Effector memory CD8-positive, alpha-beta T cell (primary cell): ENCODE measurements around the gene TRIM56.
"Not testable (repeated sequence)": the region's sequence is repeated elsewhere in the genome, so short reads cannot be mapped to it uniquely, and the experiment has no call there.

Experiments
- ATAC-seq: fragments of 150-1000 bp; cut with Tn5 transposase; replicated peaks from 2 replicates; pipeline ENCODE4 v1.10.0; 2021; ENCODE audit warnings: mild to moderate bottlenecking, moderate library complexity
- DNase-seq, 3 experiments: peaks; one replicate each; pipeline ENCODE4 v3.0.0; 2021
- H3K27ac Mint-ChIP-seq, 2 donors: one replicate each; pipeline ENCODE4 v1.8.0; 2022; ENCODE audit warnings: mild to moderate bottlenecking in 2 of 2, mixed read lengths in 2 of 2, moderate library complexity in 2 of 2
- H3K27me3 Mint-ChIP-seq, 2 donors: one replicate each; pipeline ENCODE4 v1.8.0; 2022; ENCODE audit warnings: mixed read lengths in 2 of 2
- H3K36me3 Mint-ChIP-seq: one replicate; pipeline ENCODE4 v1.8.0; 2022; ENCODE audit warnings: mild to moderate bottlenecking, moderate library complexity, mixed read lengths; ENCODE audit not compliant: insufficient read depth
- H3K4me1 Mint-ChIP-seq, 2 donors: one replicate each; pipeline ENCODE4 v1.8.0; 2022; ENCODE audit warnings: low read depth in 2 of 2, mixed read lengths in 2 of 2
- H3K4me3 Mint-ChIP-seq, 2 donors: one replicate each; pipeline ENCODE4 v1.8.0; 2022; ENCODE audit warnings: mild to moderate bottlenecking in 2 of 2, mixed read lengths in 2 of 2, moderate library complexity in 2 of 2
- H3K9me3 Mint-ChIP-seq, 2 donors: one replicate each; pipeline ENCODE4 v1.8.0; 2022; ENCODE audit warnings: mixed read lengths in 2 of 2

The TRIM56 gene

DNA sequence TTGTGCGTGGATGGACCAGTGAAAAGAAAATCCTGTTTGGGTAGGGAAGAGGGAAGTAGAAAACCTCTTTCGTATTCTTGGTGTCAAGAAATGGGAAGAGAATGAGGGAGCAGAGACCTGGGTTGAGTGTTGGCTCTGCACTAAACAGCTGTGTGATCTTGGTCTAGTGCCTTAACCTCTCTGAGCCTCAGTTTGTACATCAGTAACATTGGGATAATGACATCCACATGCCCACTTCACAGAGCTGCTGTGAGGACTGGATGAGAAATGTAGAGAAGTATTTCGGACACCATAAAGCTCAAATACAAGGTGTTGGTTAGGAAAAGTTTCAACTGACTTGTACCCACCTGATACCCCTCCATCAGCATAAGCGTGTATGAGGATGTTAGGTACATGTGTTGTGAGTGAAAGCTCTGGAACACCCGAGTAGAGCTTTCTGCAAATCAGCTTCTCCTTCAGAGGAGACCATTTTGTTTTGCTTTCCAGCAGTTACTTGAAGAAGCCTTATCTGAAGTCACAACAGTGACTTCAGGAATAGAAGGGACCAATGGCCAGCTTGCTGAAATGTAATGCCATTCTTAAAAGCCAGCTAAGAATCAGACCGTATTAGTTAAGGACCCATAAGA is 11.2 kb downstream of the TRIM56 start:
- DNase-seq (no peak), ATAC-seq (no peak)
- peaks cover 10 to 16% of the 10 kb centered on the region in 2 donors for H3K27me3 Mint-ChIP-seq
- H3K36me3 Mint-ChIP-seq = peaks cover 20% of the 10 kb centered on the region
- peaks cover 12 to 20% of the 10 kb centered on the region in 2 donors for H3K4me1 Mint-ChIP-seq
- no peak overlapping the region for H3K27ac Mint-ChIP-seq
- H3K9me3 Mint-ChIP-seq = no peaks in the 10 kb centered on the region
- H3K4me3 Mint-ChIP-seq = no peak overlapping the region

DNA sequence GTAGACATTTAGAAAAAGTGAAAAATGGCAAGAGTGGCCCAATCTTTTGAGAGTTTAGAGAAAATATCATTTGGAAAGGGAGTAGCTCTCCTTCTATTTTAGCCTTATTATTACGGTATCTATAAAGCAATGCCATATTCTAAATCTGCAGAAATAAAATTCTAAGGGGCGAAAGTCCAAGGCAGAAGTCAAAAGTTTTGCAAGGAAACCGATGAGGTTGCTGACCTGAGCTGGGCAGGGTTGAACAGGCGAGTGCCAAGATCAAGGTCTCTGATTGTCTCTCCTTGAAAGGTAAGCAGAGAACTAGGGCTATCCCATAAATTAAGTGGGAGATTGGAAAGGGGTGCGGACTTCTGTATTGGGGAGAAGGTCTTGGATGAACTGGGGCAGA is 11.7 kb downstream of the TRIM56 start:
- Mint-ChIP-seq H3K4me3 (no peak overlapping the region), H3K27ac (peak overlapping the region in 1 of 2 donors; percentile 29), H3K36me3 (peaks cover 16% of the 10 kb centered on the region), H3K27me3 (peaks cover 15 to 21% of the 10 kb centered on the region in 2 donors), H3K4me1 (peaks cover 12 to 20% of the 10 kb centered on the region in 2 donors), H3K9me3 (no peaks in the 10 kb centered on the region)
- DNase-seq (no peak), ATAC-seq (no peak)

DNA sequence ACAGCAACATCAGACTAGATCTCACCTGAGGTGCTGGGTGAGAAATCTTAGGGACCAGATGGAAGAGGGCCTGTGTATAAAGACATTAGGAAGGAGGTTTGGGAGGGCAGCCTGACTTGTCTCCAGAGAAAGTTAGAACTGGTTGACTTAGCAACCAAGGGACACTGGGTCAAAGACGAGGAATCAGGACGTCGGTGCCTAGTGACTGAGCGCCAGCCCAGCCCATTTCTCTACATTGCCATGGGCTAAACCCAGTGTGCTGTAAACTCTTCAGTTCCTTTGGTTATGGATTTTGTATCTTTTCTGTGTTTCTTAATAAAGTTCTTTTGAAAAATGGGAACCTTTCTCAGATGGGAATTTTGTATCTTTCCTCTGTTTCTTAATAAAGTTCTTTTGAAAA is 12.3 kb downstream of the TRIM56 start:
- peaks cover 15 to 21% of the 10 kb centered on the region in 2 donors for H3K27me3 Mint-ChIP-seq

DNA sequence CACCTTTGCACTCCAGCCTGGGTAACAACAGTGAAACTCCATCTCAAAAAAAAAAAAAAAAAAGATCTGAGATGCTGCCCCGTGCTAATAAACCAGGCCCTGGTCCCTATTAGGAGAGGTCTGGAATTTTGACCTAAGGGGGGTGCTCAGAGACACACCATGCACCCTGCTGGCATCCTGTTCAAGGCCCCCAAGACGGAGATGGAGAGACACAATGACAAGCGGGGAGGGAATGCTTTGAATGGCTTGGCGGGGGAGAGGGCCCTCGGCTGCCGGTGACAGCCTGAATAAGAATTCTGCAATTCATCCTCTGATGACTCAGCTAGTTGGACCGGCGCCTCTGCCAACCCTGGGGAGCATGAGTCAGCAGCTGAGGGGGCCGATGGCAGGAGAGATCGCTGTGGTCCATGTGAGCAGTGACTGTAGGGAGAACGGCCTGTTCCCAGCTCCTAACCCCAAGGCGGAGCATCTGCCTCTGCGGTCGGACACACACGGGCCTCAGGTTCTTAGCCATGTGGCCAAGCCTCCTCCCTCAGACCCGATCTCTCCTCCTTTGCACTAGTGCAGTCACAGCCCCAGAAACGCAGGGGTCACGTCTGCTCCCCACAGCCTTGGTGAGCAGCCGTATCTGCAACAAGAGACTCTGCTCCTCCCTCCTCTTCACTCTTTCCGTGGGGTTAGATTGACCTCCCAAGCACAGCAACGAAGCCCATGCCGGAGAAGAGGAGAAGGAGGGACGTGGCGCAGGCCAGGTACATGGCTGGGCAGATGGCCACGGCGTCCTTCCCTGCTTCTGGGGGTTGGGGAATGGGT is 14.9 kb downstream of the TRIM56 start:
- H3K9me3 Mint-ChIP-seq = no peaks in the 10 kb centered on the region
- peaks cover 17% of the 10 kb centered on the region for H3K36me3 Mint-ChIP-seq
- H3K4me3 Mint-ChIP-seq = no peak overlapping the region
- H3K4me1 Mint-ChIP-seq = peaks cover 10% of the 10 kb centered on the region in 2 donors
- DNase-seq (no peak), ATAC-seq (peak; percentile 37)
- peak overlapping the region in 1 of 2 donors; percentile 38 for H3K27ac Mint-ChIP-seq
- peaks cover 26 to 47% of the 10 kb centered on the region in 2 donors for H3K27me3 Mint-ChIP-seq

More for the DNA sequence above, 12.3 kb downstream of the TRIM56 start:
- no peaks in the 10 kb centered on the region for H3K9me3 Mint-ChIP-seq
- H3K27ac Mint-ChIP-seq = peak overlapping the region in 1 of 2 donors; percentile 29
- DNase-seq (no peak), ATAC-seq (no peak)
- H3K36me3 Mint-ChIP-seq = peaks cover 16% of the 10 kb centered on the region
- no peak overlapping the region for H3K4me3 Mint-ChIP-seq
- H3K4me1 Mint-ChIP-seq = peaks cover 12 to 20% of the 10 kb centered on the region in 2 donors

DNA sequence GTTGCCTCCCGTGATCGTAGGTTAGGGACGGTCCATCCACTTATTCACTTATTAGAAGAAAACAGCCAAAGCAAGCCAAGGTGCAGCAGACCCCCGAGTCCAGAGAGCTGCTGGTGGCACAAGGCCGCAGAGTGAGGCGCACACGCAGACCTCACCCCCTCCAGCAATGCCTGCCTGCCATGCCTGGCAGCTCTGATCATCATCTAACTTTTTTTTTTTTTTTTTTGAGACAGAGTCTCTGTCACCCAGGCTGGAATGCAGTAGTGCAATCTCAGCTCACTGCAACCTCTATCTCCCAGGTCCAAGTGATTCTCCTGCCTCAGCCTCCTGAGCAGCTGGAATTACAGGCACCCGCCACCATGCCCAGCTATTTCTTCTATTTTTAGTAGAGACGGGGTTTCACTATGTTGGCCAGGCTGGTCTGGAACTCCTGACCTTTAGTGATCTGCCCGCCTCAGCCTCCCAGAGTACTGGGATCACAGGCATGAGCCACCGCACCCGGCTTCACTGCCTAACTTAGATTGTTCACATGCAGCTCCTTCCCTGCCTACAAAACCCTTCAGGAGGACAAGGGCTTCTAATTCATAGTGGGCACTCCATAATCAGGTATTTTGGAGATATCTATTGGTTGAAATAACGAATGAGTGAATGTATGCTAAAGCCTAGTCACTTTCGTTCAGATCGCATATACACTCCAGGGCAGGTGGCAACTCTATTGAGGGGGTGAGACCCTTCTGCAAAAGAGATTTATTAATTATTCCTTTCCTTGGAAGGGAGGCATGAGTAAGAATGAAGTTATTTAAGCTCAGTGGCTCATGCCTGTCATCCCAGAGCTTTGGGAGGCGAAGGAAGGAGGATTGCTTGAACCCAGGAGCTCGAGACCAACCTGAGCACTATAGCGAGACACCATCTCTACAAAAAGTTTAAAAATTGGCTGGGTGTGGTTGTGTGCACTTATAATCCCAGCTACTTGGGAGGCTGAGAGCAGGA is 15.9 kb downstream of the TRIM56 start:
- H3K4me3 Mint-ChIP-seq = no peak overlapping the region
- no peak for DNase-seq
- peaks cover 13% of the 10 kb centered on the region for H3K36me3 Mint-ChIP-seq
- peaks cover 26 to 50% of the 10 kb centered on the region in 2 donors for H3K27me3 Mint-ChIP-seq
- H3K9me3 Mint-ChIP-seq = no peaks in the 10 kb centered on the region
- no peak for ATAC-seq
- peaks cover 8 to 10% of the 10 kb centered on the region in 2 donors for H3K4me1 Mint-ChIP-seq
- H3K27ac Mint-ChIP-seq = no peak overlapping the region

- Mint-ChIP-seq H3K27me3 (peaks cover 26 to 50% of the 10 kb centered on the region in 2 donors), H3K4me3 (no peak overlapping the region), H3K27ac (no peak overlapping the region), H3K36me3 (peaks cover 12% of the 10 kb centered on the region), H3K4me1 (peaks cover 5 to 8% of the 10 kb centered on the region in 2 donors), H3K9me3 (no peaks in the 10 kb centered on the region)
- DNase-seq (no peak), ATAC-seq (no peak)
These were observed 16.7 kb downstream of the TRIM56 start for GRCh38 chr7:101102026-101102425.

- H3K27ac Mint-ChIP-seq, DNase-seq, H3K4me3 Mint-ChIP-seq, ATAC-seq, H3K4me1 Mint-ChIP-seq, H3K9me3 Mint-ChIP-seq: not testable (repeated sequence)
- Mint-ChIP-seq H3K27me3 (peaks cover 26 to 67% of the 10 kb centered on the region in 2 donors), H3K36me3 (peaks cover 12% of the 10 kb centered on the region)
These were observed 18.4 kb downstream of the TRIM56 start for GRCh38 chr7:101103701-101104100.

GRCh38 chr7:101104193-101104713 is 19.0 kb downstream of the TRIM56 start:
- Mint-ChIP-seq H3K27me3 (peaks cover 28 to 73% of the 10 kb centered on the region in 2 donors), H3K27ac (no peak overlapping the region), H3K4me1 (peaks cover 2 to 4% of the 10 kb centered on the region in 2 donors), H3K4me3 (no peak overlapping the region), H3K36me3 (peaks cover 12% of the 10 kb centered on the region), H3K9me3 (no peaks in the 10 kb centered on the region)
- ATAC-seq (no peak), DNase-seq (no peak)

GRCh38 chr7:101104799-101105198 is 19.5 kb downstream of the TRIM56 start:
- H3K27me3 Mint-ChIP-seq = peaks cover 32 to 78% of the 10 kb centered on the region in 2 donors

GRCh38 chr7:101105248-101105647 is 20.0 kb downstream of the TRIM56 start:
- not testable (repeated sequence) for H3K27ac Mint-ChIP-seq, H3K4me3 Mint-ChIP-seq, H3K36me3 Mint-ChIP-seq, DNase-seq, H3K4me1 Mint-ChIP-seq, ATAC-seq, H3K9me3 Mint-ChIP-seq
- H3K27me3 Mint-ChIP-seq = peaks cover 32 to 75% of the 10 kb centered on the region in 2 donors

More at GRCh38 chr7:101104799-101105198, 19.5 kb downstream of the TRIM56 start:
- H3K4me1 Mint-ChIP-seq = peaks cover 2 to 4% of the 10 kb centered on the region in 2 donors
- DNase-seq (no peak), ATAC-seq (no peak)
- no peaks in the 10 kb centered on the region for H3K9me3 Mint-ChIP-seq
- H3K4me3 Mint-ChIP-seq = no peak overlapping the region
- no peak overlapping the region for H3K27ac Mint-ChIP-seq
- H3K36me3 Mint-ChIP-seq = peaks cover 9% of the 10 kb centered on the region

- DNase-seq (no peak), ATAC-seq (no peak)
- Mint-ChIP-seq H3K36me3 (peaks cover 8% of the 10 kb centered on the region), H3K27me3 (peaks cover 23 to 64% of the 10 kb centered on the region in 2 donors), H3K27ac (no peak overlapping the region), H3K4me3 (no peak overlapping the region), H3K9me3 (no peaks in the 10 kb centered on the region), H3K4me1 (no peaks in the 10 kb centered on the region)
These were observed 21.1 kb downstream of the TRIM56 start for GRCh38 chr7:101106386-101106785.

DNA sequence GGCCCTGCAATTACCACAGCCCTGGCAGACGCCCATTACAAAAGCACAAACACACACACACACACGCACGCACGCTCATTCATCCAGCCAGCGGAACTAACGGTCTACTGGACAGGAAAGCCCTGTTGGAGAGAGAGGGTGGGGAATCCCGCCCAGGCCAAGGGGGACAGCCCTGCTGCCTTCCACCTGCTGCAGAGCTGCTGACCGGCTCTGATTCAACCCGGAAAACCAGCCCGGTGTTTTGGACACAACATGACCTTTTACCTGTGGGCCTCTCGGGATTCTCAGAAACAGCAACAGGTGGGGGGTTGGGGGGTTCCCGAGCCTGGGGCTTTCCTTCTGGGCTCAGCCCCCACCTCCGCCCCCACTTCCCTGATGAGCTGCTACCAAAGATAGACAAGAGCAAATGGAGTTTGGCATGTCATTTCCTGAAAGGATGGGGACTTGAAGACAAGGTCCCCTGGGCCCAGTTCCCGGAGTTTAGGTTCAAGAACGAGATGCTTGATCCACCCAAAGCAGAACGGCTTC is 23.1 kb downstream of the TRIM56 start:
- H3K27me3 Mint-ChIP-seq = peaks cover 10 to 50% of the 10 kb centered on the region in 2 donors
- DNase-seq (no peak), ATAC-seq (no peak)
- H3K4me3 Mint-ChIP-seq = no peak overlapping the region
- no peaks in the 10 kb centered on the region for H3K4me1 Mint-ChIP-seq
- H3K27ac Mint-ChIP-seq = no peak overlapping the region
- peaks cover 8% of the 10 kb centered on the region for H3K36me3 Mint-ChIP-seq
- no peaks in the 10 kb centered on the region for H3K9me3 Mint-ChIP-seq
